ENCODE data around the gene MAP3K4. TPM values are rescaled to one million over a fixed set of nuclear protein-coding genes. Genes with fewer than 3 reads are reported as not detected.
A peak's percentile ranks its signal among the peaks of the same experiment; 100 is the strongest.

The MAP3K4 gene
- total and polyA plus RNA-seq, 12 donors, result 11.9 to 37.0 (median 18.8) TPM

- 77 to 83% (median 78%) methylated on average over 2 of the region's 2 CpGs for WGBS, 4 donors
These were observed 42.0 kb upstream of the MAP3K4 start for GRCh38 chr6:160949531-160949930.

GRCh38 chr6:160950507-160950906 lies 41.1 kb upstream of the MAP3K4 start:
- H3K4me3 ChIP-seq, result no peak overlapping the region
- no peak for DNase-seq
- 27 to 56% (median 41%) methylated on average over 4 of the region's 4 CpGs for WGBS, 4 donors
- H3K4me1 ChIP-seq (replicated peaks in 1 of 2), result no peaks in the 10 kb centered on the region
- H3K9me3 ChIP-seq (replicated peaks in 1 of 3), result no peaks in the 10 kb centered on the region
- H3K36me3 ChIP-seq (replicated peaks in 1 of 2), result no peaks in the 10 kb centered on the region
- no peak overlapping the region for H3K27ac ChIP-seq
- intact Hi-C loops (cut with DNase I), result no loop called here
- H3K27me3 ChIP-seq, result no peaks in the 10 kb centered on the region
- TF ChIP-seq POLR2A (IDR thresholded peaks at IDR 0.05), result no peak
- no peak for TF ChIP-seq CTCF (IDR thresholded peaks at IDR 0.05)

More at GRCh38 chr6:160949531-160949930, 42.0 kb upstream of the MAP3K4 start:
- no peaks in the 10 kb centered on the region for H3K9me3 ChIP-seq (replicated peaks in 1 of 3)
- no peak for DNase-seq
- H3K27me3 ChIP-seq, result no peaks in the 10 kb centered on the region
- H3K27ac ChIP-seq, result no peak overlapping the region
- H3K4me3 ChIP-seq, result no peak overlapping the region
- TF ChIP-seq CTCF (IDR thresholded peaks at IDR 0.05) (no peak), POLR2A (IDR thresholded peaks at IDR 0.05) (no peak)
- intact Hi-C loops (cut with DNase I), result no loop called here
- no peaks in the 10 kb centered on the region for H3K36me3 ChIP-seq (replicated peaks in 1 of 2)
- no peaks in the 10 kb centered on the region for H3K4me1 ChIP-seq (replicated peaks in 1 of 2)

GRCh38 chr6:160951187-160952030 lies 40.2 kb upstream of the MAP3K4 start:
- no peaks in the 10 kb centered on the region for H3K4me1 ChIP-seq (replicated peaks in 1 of 2)
- H3K27me3 ChIP-seq, result no peaks in the 10 kb centered on the region
- TF ChIP-seq CTCF (IDR thresholded peaks at IDR 0.05) (no peak), POLR2A (IDR thresholded peaks at IDR 0.05) (no peak)
- no peaks in the 10 kb centered on the region for H3K36me3 ChIP-seq (replicated peaks in 1 of 2)
- H3K4me3 ChIP-seq, result no peak overlapping the region
- intact Hi-C loops (cut with DNase I), result no loop called here
- H3K27ac ChIP-seq, result no peak overlapping the region
- no peaks in the 10 kb centered on the region for H3K9me3 ChIP-seq (replicated peaks in 1 of 3)
- WGBS, 4 donors, result 87 to 92% (median 92%) methylated on average over 13 of the region's 13 CpGs
- DNase-seq, result no peak

- no peak overlapping the region for H3K4me3 ChIP-seq
- peak in 1 of 7 donors; percentile 13 for DNase-seq
- intact Hi-C loops (cut with DNase I), result no loop called here
- H3K27ac ChIP-seq, result no peak overlapping the region
- no peaks in the 10 kb centered on the region for H3K9me3 ChIP-seq (replicated peaks in 1 of 3)
- 65 to 82% (median 73%) methylated on average over 11 of the region's 11 CpGs for WGBS, 4 donors
- TF ChIP-seq POLR2A (IDR thresholded peaks at IDR 0.05) (no peak), CTCF (IDR thresholded peaks at IDR 0.05) (no peak)
- H3K27me3 ChIP-seq, result no peaks in the 10 kb centered on the region
- H3K36me3 ChIP-seq (replicated peaks in 1 of 2), result no peaks in the 10 kb centered on the region
- no peaks in the 10 kb centered on the region for H3K4me1 ChIP-seq (replicated peaks in 1 of 2)
These were observed 38.8 kb upstream of the MAP3K4 start for GRCh38 chr6:160952633-160953281.
